HT1080 (cell line): Measurements from ENCODE around the gene PYROXD2. TPM values are rescaled to one million over a fixed set of nuclear protein-coding genes. Genes with fewer than 3 reads are reported as not detected.

ENCODE experiments used
- DNase-seq: peaks from one replicate; pipeline ENCODE4 v3.0.0-alpha.2; 2015; ENCODE audit warnings: low read depth
- small RNA-seq: library from RNA; depleted of rRNA; stranded (forward); fragments of <200 nt; gene quantifications from one replicate; pipeline ENCODE3, GENCODE V24; 2014
- total RNA-seq: library from RNA; depleted of rRNA; stranded (reverse); fragments of >200 nt; shearing (Covaris generic); gene quantifications from 2 replicates; pipeline ENCODE4 v1.2.3, GENCODE V29; 2014; rRNA removed

PYROXD2 gene
- total RNA-seq, 1 experiment from 2014 or later, result 3.8 TPM

GRCh38 chr10:98337484-98337883, 77.5 kb downstream of the PYROXD2 start:
- DNase-seq, result no peak

Small RNAs within 50 kb of the gene (small RNA-seq; reads per million reads assigned to genes)
- gene MIR4685, result not detected

Other genes with a start within 250 kb of the PYROXD2 start
- not detected in 2 replicates for gene LOXL4, start 147.0 kb downstream of the PYROXD2 start, total RNA-seq
- 20.0 and 30.4 TPM in 2 replicates for gene HPS1, start 31.8 kb upstream of the PYROXD2 start, total RNA-seq